Upper lobe of right lung (tissue), 1 donor: Measurements from ENCODE around the gene DYNC2LI1. TPM values are rescaled to one million over a fixed set of nuclear protein-coding genes. Genes with fewer than 3 reads are reported as not detected.

Experiments
- ATAC-seq: fragments of 200-7000 bp; cut with Tn5 transposase; one replicate; pipeline ENCODE4 v1.9.1; 2020; ENCODE audit warnings: mild to moderate bottlenecking, moderate library complexity
- DNase-seq: peaks from one replicate; pipeline ENCODE4 v3.0.0-alpha.2; 2020
- H3K27ac ChIP-seq: fragments of 200-600 bp; one replicate; pipeline ENCODE4 v1.8.0; 2022
- H3K27me3 ChIP-seq: fragments of 200-600 bp; one replicate; pipeline ENCODE4 v1.8.0; 2022; ENCODE audit warnings: mild to moderate bottlenecking
- H3K36me3 ChIP-seq: fragments of 200-600 bp; one replicate; pipeline ENCODE4 v1.8.0; 2022
- H3K4me1 ChIP-seq: fragments of 200-600 bp; one replicate; pipeline ENCODE4 v1.8.0; 2022
- H3K4me3 ChIP-seq: fragments of 200-600 bp; one replicate; pipeline ENCODE4 v1.8.0; 2022; ENCODE audit warnings: mild to moderate bottlenecking
- H3K9me3 ChIP-seq: fragments of 200-600 bp; one replicate; pipeline ENCODE4 v1.8.0; 2022
- CTCF ChIP-seq: fragments of 200-600 bp; IDR thresholded peaks from one replicate; pipeline ENCODE4 v1.8.0; 2022; ENCODE audit warnings: antibody characterized with exemption
- intact Hi-C: fragments of 100-400 bp; cut with DNase I; formaldehyde crosslinking; loops from one replicate; pipeline ENCODE4 v1.11.0; 2022
- total RNA-seq: library from RNA; stranded (reverse); fragmentation: NEBNext Ultra II Directional; extraction: Animal tissue kit (Norgen Biotek cat#: 25700); gene quantifications from one replicate; pipeline ENCODE4 v1.2.1, GENCODE V29; 2021
- donor health status: DM: no; HTN: yes; CAD: no; lungs with severe emphysema.

DYNC2LI1 gene
- total RNA-seq, 1 donor from 2014 or later = 22.4 TPM

GRCh38 chr2:43852196-43852730, 78.4 kb downstream of the DYNC2LI1 start:
- Histone ChIP-seq H3K27ac (no peak overlapping the region), H3K4me1 (no peaks in the 10 kb centered on the region), H3K4me3 (no peak overlapping the region), H3K27me3 (no peaks in the 10 kb centered on the region), H3K9me3 (no peaks in the 10 kb centered on the region), H3K36me3 (no peaks in the 10 kb centered on the region)
- intact Hi-C loops = no loop called here
- no peak for TF ChIP-seq CTCF
- no peak for DNase-seq
- ATAC-seq = peak; percentile 16

- H3K9me3 ChIP-seq = no peaks in the 10 kb centered on the region
- TF ChIP-seq CTCF = no peak
- H3K4me1 ChIP-seq = no peaks in the 10 kb centered on the region
- ATAC-seq (no peak), DNase-seq (no peak)
- H3K4me3 ChIP-seq = no peak overlapping the region
- intact Hi-C loops = no loop called here
- H3K27me3 ChIP-seq = no peaks in the 10 kb centered on the region
- no peaks in the 10 kb centered on the region for H3K36me3 ChIP-seq
- H3K27ac ChIP-seq = no peak overlapping the region
These were observed 79.6 kb downstream of the DYNC2LI1 start for GRCh38 chr2:43853141-43854081.

GRCh38 chr2:43854671-43855070, 80.8 kb downstream of the DYNC2LI1 start:
- no peak for ATAC-seq

GRCh38 chr2:43855292-43855691, 81.5 kb downstream of the DYNC2LI1 start:
- Histone ChIP-seq H3K36me3 (no peaks in the 10 kb centered on the region), H3K27ac (no peak overlapping the region), H3K9me3 (no peaks in the 10 kb centered on the region), H3K4me1 (no peaks in the 10 kb centered on the region), H3K27me3 (peaks cover 6% of the 10 kb centered on the region), H3K4me3 (no peak overlapping the region)
- DNase-seq (no peak), ATAC-seq (no peak)
- intact Hi-C loops = no loop called here
- no peak for TF ChIP-seq CTCF

More at GRCh38 chr2:43854671-43855070, 80.8 kb downstream of the DYNC2LI1 start:
- Histone ChIP-seq H3K27ac (no peak overlapping the region), H3K36me3 (no peaks in the 10 kb centered on the region), H3K4me3 (no peak overlapping the region), H3K4me1 (no peaks in the 10 kb centered on the region), H3K27me3 (no peaks in the 10 kb centered on the region), H3K9me3 (no peaks in the 10 kb centered on the region)
- intact Hi-C loops = no loop called here
- no peak for TF ChIP-seq CTCF
- no peak for DNase-seq

Other genes with a start within 250 kb of the DYNC2LI1 start
- gene THADA, start 178.0 kb upstream of the DYNC2LI1 start, total RNA-seq = 32.9 TPM
- gene PLEKHH2, start 136.8 kb upstream of the DYNC2LI1 start, total RNA-seq = 53.8 TPM
- gene C1GALT1C1L, start 97.6 kb upstream of the DYNC2LI1 start, total RNA-seq = 0.35 TPM
- not detected for gene ABCG5, start 64.8 kb downstream of the DYNC2LI1 start, total RNA-seq
- gene ABCG8, start 64.9 kb downstream of the DYNC2LI1 start, total RNA-seq = not detected
- gene LRPPRC, start 221.9 kb downstream of the DYNC2LI1 start, total RNA-seq = 56.1 TPM